ENCODE measurements around the gene PEA15.

DNA sequence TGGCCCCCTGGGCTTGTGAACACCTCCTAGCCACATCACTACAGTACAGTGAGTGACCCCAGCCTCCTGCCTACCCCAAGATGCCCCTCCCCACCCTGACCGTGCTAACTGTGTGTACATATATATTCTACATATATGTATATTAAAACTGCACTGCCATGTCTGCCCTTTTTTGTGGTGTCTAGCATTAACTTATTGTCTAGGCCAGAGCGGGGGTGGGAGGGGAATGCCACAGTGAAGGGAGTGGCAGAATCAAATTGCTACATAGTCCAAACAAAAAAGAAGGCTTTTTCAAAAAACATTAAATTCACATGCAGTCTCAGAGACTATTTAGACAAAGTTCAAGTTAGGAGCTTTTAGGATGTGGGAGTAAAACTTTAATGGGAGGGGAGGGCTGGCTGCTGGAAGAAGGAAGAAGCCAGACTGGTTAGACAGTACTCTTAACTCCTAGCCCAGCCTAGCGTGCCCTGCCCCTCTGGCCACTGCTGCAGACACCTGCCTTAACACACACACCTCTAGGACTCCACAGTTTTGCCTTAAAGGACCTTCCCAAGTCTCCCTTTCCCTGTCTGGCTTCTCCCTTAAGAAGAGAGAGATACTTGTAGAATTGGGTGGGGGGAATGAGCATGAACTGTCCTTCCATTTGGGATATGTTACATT is 9.4 kb downstream of the PEA15 start:
- TF ChIP-seq, protein P1, sequence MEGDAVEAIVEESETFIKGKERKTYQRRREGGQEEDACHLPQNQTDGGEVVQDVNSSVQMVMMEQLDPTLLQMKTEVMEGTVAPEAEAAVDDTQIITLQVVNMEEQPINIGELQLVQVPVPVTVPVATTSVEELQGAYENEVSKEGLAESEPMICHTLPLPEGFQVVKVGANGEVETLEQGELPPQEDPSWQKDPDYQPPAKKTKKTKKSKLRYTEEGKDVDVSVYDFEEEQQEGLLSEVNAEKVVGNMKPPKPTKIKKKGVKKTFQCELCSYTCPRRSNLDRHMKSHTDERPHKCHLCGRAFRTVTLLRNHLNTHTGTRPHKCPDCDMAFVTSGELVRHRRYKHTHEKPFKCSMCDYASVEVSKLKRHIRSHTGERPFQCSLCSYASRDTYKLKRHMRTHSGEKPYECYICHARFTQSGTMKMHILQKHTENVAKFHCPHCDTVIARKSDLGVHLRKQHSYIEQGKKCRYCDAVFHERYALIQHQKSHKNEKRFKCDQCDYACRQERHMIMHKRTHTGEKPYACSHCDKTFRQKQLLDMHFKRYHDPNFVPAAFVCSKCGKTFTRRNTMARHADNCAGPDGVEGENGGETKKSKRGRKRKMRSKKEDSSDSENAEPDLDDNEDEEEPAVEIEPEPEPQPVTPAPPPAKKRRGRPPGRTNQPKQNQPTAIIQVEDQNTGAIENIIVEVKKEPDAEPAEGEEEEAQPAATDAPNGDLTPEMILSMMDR (IDR thresholded peaks at IDR 0.05), result no peak
- TF ChIP-seq POLR2A (IDR thresholded peaks at IDR 0.05), result no peak

Data from breast epithelium (tissue), 3 donors.